CD8-positive, alpha-beta memory T cell (primary cell): Measurements from ENCODE around the gene OTOP3. TPM values are rescaled to one million over a fixed set of nuclear protein-coding genes. Genes with fewer than 3 reads are reported as not detected.

Experiments used
- CTCF ChIA-PET: fragments of 350-600 bp; sonication (Branson Sonifier 250); formaldehyde crosslinking; loops from one replicate; lab custom pipeline; 2021; ENCODE audit warnings: antibody characterized with exemption; lab: Charles Lee
- POLR2A ChIA-PET: fragments of 350-600 bp; sonication (Branson Sonifier 250); formaldehyde crosslinking; loops from one replicate; lab custom pipeline; 2021; ENCODE audit warnings: antibody characterized with exemption; lab: Charles Lee
- DNase-seq, 5 donors: peaks; one replicate each; pipeline versions ENCODE4 v3.0.0 to v3.0.0-alpha.2; 2020 to 2022; ENCODE audit warnings: mixed read lengths in 1 of 5
- H3K27ac ChIP-seq: one replicate; pipeline ENCODE4 v1.7.0; 2013; ENCODE audit warnings: low read depth, mild to moderate bottlenecking, low read length, moderate library complexity
- H3K27me3 ChIP-seq: 2 replicates; pipeline ENCODE4 v1.7.0; 2013; ENCODE audit warnings: low read length, mild to moderate bottlenecking; ENCODE audit not compliant: insufficient read depth, poor library complexity, severe bottlenecking
- H3K36me3 ChIP-seq: 2 replicates; pipeline ENCODE4 v1.7.0; 2013; ENCODE audit warnings: mild to moderate bottlenecking, low read length, moderate library complexity; ENCODE audit not compliant: insufficient read depth
- H3K4me1 ChIP-seq: 2 replicates; pipeline ENCODE4 v1.7.0; 2013; ENCODE audit warnings: mild to moderate bottlenecking, low read length, moderate library complexity; ENCODE audit not compliant: insufficient read depth
- H3K4me3 ChIP-seq: 2 replicates; pipeline ENCODE4 v1.7.0; 2013; ENCODE audit warnings: mild to moderate bottlenecking, low read length
- H3K9me3 ChIP-seq: 2 replicates; pipeline ENCODE4 v1.7.0; 2013; ENCODE audit warnings: mild to moderate bottlenecking, low read length
- H3K27ac Mint-ChIP-seq, 8 donors: one replicate each; pipeline ENCODE4 v1.8.0; 2020 to 2021; ENCODE audit warnings: mixed read lengths in 8 of 8, mild to moderate bottlenecking in 6 of 8, inconsistent platforms in 3 of 8, moderate library complexity in 3 of 8
- H3K27me3 Mint-ChIP-seq, 2 donors: one replicate each; pipeline ENCODE4 v1.8.0; 2020 to 2021; ENCODE audit warnings: mixed read lengths in 2 of 2, mild to moderate bottlenecking in 1 of 2, moderate library complexity in 1 of 2
- H3K36me3 Mint-ChIP-seq, 3 donors: one replicate each; pipeline ENCODE4 v1.8.0; 2020 to 2021; ENCODE audit warnings: mixed read lengths in 3 of 3, inconsistent platforms in 1 of 3, mild to moderate bottlenecking in 1 of 3
- H3K4me1 Mint-ChIP-seq, 3 donors: one replicate each; pipeline ENCODE4 v1.8.0; 2020 to 2021; ENCODE audit warnings: mixed read lengths in 3 of 3, inconsistent platforms in 1 of 3, mild to moderate bottlenecking in 1 of 3
- H3K4me3 Mint-ChIP-seq, 7 donors: one replicate each; pipeline ENCODE4 v1.8.0; 2020 to 2021; ENCODE audit warnings: mixed read lengths in 7 of 7, mild to moderate bottlenecking in 6 of 7, moderate library complexity in 4 of 7, inconsistent platforms in 2 of 7
- H3K9me3 Mint-ChIP-seq, 5 donors: one replicate each; pipeline ENCODE4 v1.8.0; 2020 to 2022; ENCODE audit warnings: mixed read lengths in 5 of 5, mild to moderate bottlenecking in 3 of 5, moderate library complexity in 2 of 5, inconsistent platforms in 1 of 5
- polyA plus RNA-seq: library from polyadenylated mRNA; unstranded; fragments of 300-500 nt; fragmentation: Illumina TruSeq; gene quantifications from one replicate; pipeline ENCODE4 v1.2.3, GENCODE V29; 2021
- total RNA-seq, 2 experiments: library from RNA; stranded (reverse); gene quantifications; one replicate each; pipeline ENCODE4 v1.2.3, GENCODE V29; 2021

The OTOP3 gene
- total and polyA plus RNA-seq, 3 experiments from 2014 or later, result not detected

DNA sequence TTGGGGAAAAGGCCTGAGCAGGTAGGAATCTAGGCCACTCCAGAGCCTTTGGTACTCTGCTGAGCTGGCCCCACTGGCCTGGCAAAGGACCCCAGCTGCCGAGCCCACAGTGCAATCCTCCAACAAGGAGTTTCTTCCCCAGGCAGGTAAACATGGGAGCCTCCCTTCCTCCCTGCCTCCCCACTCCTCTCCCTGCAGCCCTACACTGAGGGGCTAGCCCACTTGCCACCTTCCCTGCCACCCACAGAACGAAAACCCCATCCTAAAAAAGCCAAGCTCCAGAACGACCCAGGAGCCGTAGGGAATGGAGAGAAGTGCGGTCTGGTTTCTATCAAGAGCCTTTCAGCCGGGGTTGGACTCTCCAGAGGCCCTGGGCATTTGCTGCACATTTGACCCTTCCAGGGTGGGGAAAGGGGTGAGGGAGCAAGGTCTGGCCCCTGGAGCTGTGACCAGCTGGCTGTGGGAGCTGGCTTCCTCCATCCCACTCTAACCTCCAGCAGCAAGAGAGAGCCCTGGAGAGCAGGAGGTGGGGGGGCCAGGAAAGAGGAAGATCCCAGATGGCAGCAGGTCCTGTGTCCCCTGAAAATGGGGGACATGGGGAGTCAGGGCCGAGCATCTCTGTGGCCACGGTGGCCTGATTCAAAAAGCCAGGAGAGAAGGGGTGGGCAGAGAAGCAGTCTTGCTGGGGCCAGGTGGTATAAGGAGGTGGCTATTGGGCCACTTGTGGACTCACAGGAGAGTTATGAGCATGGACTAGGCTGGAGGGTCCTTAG lies 35.6 kb downstream of the OTOP3 start:
- Mint-ChIP-seq H3K4me1 (peaks cover 5 to 20% (median 6%) of the 10 kb centered on the region in 3 donors), H3K4me3 (peak overlapping the region; percentile 59 to 89 (median 69)), H3K9me3 (no peaks in the 10 kb centered on the region), H3K27ac (peak overlapping the region in 3 of 8 donors; percentile 4 to 72 (median 29)), H3K27me3 (peaks cover 4 to 19% of the 10 kb centered on the region in 2 donors), H3K36me3 (peaks cover 0 to 1% (median 0%) of the 10 kb centered on the region in 3 donors)
- Histone ChIP-seq H3K36me3 (no peaks in the 10 kb centered on the region), H3K4me1 (peaks cover 13% of the 10 kb centered on the region), H3K27me3 (peaks cover 8% of the 10 kb centered on the region), H3K9me3 (no peaks in the 10 kb centered on the region), H3K27ac (no peak overlapping the region), H3K4me3 (no peak overlapping the region)
- DNase-seq, result no peak
- POLR2A ChIA-PET, result interaction anchor here (0.6 kb wide), 1 partner anchor 201 kb away, joined by 3 read pairs; no protein-coding TSS in a partner anchor
- CTCF ChIA-PET, result interaction anchor here (1.0 to 8.4 kb wide), 7 partner anchors 11 to 318 kb away, joined by 3 to 84 read pairs (median 6); partner anchors contain the start of genes CDR2L, MRPL58 and SLC25A19

DNA sequence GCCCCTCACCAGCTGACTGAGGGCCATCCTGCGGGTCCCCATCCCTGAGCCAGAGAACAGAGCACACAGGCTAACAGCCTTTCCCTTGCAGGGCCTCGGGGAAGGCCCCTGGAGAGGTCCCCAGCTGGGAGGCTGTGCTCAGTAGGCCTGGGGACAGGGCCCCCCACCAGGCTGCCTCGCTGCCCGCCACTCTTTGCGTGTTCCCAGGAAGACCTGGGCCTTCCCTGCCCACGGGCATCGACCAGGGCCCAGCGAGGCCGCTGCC lies 36.1 kb downstream of the OTOP3 start:
- H3K36me3 ChIP-seq, result no peaks in the 10 kb centered on the region
- peak overlapping the region; percentile 59 to 89 (median 68) for H3K4me3 Mint-ChIP-seq
- ChIA-PET POLR2A (interaction anchor here (0.5 to 0.6 kb wide), 2 partner anchors 125 to 200 kb away, joined by 3 read pairs; no protein-coding TSS in a partner anchor), CTCF (interaction anchor here (1.0 to 8.4 kb wide), 7 partner anchors 12 to 318 kb away, joined by 3 to 84 read pairs (median 6); partner anchors contain the start of genes CDR2L, MRPL58 and SLC25A19)
- H3K27ac ChIP-seq, result no peak overlapping the region
- H3K4me1 Mint-ChIP-seq, result peaks cover 5 to 20% (median 6%) of the 10 kb centered on the region in 3 donors
- peaks cover 8% of the 10 kb centered on the region for H3K27me3 ChIP-seq
- no peaks in the 10 kb centered on the region for H3K9me3 Mint-ChIP-seq
- H3K4me3 ChIP-seq, result no peak overlapping the region
- peaks cover 13% of the 10 kb centered on the region for H3K4me1 ChIP-seq
- H3K27me3 Mint-ChIP-seq, result peaks cover 4 to 21% of the 10 kb centered on the region in 2 donors
- no peaks in the 10 kb centered on the region for H3K9me3 ChIP-seq
- H3K36me3 Mint-ChIP-seq, result peaks cover 0 to 1% (median 0%) of the 10 kb centered on the region in 3 donors
- DNase-seq, result no peak
- H3K27ac Mint-ChIP-seq, result no peak overlapping the region

DNA sequence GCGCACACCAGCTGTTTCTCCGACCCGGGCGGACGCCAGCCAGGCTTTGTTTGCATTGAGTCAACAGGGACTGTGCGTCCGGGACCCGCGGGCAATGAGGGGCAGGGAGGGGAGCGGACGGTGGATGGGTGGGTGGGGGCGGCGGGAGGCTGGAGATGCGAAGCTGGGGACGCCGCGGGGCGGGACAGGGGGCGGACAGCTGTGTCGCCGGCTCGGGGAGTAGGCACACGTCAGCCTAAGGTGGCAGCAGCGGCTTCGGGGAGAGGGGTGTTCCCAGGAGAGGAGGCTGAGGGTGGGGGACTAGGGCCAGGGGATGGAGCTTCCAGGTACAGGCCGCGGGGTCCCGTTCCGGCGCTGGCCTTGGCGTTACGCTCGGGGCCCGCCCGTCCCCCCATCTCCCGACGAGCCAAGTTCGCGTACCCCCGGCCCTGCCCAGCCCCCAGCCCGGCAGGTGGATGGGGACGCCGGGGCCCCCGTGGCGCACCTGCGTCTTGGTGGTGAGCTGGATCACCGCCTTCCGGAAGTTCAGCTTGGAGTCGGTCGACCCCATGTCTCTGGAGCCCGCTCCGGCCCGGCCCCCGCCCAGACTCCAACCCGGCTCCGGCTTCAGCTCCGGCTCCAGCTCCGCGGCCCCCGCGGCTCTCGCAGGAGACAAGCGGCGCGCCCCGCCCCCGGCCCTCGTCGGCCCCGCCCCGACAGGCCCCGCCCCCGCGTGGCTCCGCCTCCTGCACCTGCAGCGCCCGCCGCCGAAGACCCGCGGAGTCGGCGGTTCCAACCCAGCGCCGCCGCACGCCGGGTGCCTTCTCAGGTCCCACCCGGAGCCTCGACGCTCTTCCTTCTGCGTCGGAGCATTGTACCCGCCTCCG lies 36.6 kb downstream of the OTOP3 start, which contains the start of gene HID1:
HID1 (minus strand) TSS at position 653 of the 866 bp plus-strand sequence; CDS start at position 550, 103 bp downstream.
- Mint-ChIP-seq H3K9me3 (no peaks in the 10 kb centered on the region), H3K36me3 (peaks cover 0 to 1% (median 0%) of the 10 kb centered on the region in 3 donors), H3K4me1 (peaks cover 5 to 20% (median 6%) of the 10 kb centered on the region in 3 donors), H3K4me3 (peak within 1 kb of the TSS; percentile 79 to 90 (median 84)), H3K27ac (peak within 1 kb of the TSS in 5 of 8 donors; percentile 48 to 88 (median 68)), H3K27me3 (peaks cover 4 to 22% of the 10 kb centered on the region in 2 donors)
- Histone ChIP-seq H3K4me1 (peaks cover 13% of the 10 kb centered on the region), H3K27me3 (peaks cover 8% of the 10 kb centered on the region), H3K36me3 (no peaks in the 10 kb centered on the region), H3K9me3 (no peaks in the 10 kb centered on the region), H3K27ac (no peak within 1 kb of the TSS), H3K4me3 (peak within 1 kb of the TSS; percentile 64)
- ChIA-PET POLR2A (interaction anchor here (0.5 to 1.6 kb wide), 3 partner anchors 11 to 124 kb away, joined by 3 to 6 read pairs (median 6); partner anchors contain the start of gene MRPL58), CTCF (interaction anchor here (0.6 to 8.4 kb wide), 8 partner anchors 12 to 317 kb away, joined by 3 to 84 read pairs (median 4); partner anchors contain the start of genes CDR2L, MRPL58 and SLC25A19)
- DNase-seq, result peak; percentile 69 to 87 (median 77)

- no peaks in the 10 kb centered on the region for H3K36me3 ChIP-seq
- POLR2A ChIA-PET, result interaction anchor here (1.4 to 1.6 kb wide), 2 partner anchors 11 to 39 kb away, joined by 6 read pairs; partner anchors contain the start of gene MRPL58
- DNase-seq, result no peak
- H3K27ac ChIP-seq, result no peak overlapping the region
- CTCF ChIA-PET, result interaction anchor here (1.2 to 8.4 kb wide), 5 partner anchors 13 to 228 kb away, joined by 3 to 84 read pairs (median 7); partner anchors contain the start of genes CDR2L and MRPL58
- Mint-ChIP-seq H3K27me3 (peaks cover 4 to 22% of the 10 kb centered on the region in 2 donors), H3K4me3 (peak overlapping the region; percentile 79 to 90 (median 84)), H3K9me3 (no peaks in the 10 kb centered on the region), H3K4me1 (peaks cover 5 to 20% (median 6%) of the 10 kb centered on the region in 3 donors), H3K36me3 (peaks cover 0 to 1% (median 0%) of the 10 kb centered on the region in 3 donors), H3K27ac (peak overlapping the region in 5 of 8 donors; percentile 48 to 88 (median 68))
- H3K4me3 ChIP-seq, result peak overlapping the region; percentile 64
- peaks cover 13% of the 10 kb centered on the region for H3K4me1 ChIP-seq
- no peaks in the 10 kb centered on the region for H3K9me3 ChIP-seq
- peaks cover 10% of the 10 kb centered on the region for H3K27me3 ChIP-seq
Measured at GRCh38 chr17:74972973-74973328, 37.3 kb downstream of the OTOP3 start.

- Histone ChIP-seq H3K27me3 (peaks cover 11% of the 10 kb centered on the region), H3K36me3 (no peaks in the 10 kb centered on the region), H3K4me1 (peaks cover 17% of the 10 kb centered on the region), H3K9me3 (no peaks in the 10 kb centered on the region), H3K4me3 (no peak overlapping the region), H3K27ac (no peak overlapping the region)
- Mint-ChIP-seq H3K27ac (no peak overlapping the region), H3K9me3 (no peaks in the 10 kb centered on the region), H3K27me3 (peaks cover 5 to 22% of the 10 kb centered on the region in 2 donors), H3K36me3 (peaks cover 0 to 1% (median 0%) of the 10 kb centered on the region in 3 donors), H3K4me3 (no peak overlapping the region), H3K4me1 (peaks cover 6 to 17% (median 8%) of the 10 kb centered on the region in 3 donors)
- ChIA-PET POLR2A (interaction anchor here (0.9 kb wide), 1 partner anchor 58 kb away, joined by 3 read pairs; no protein-coding TSS in a partner anchor), CTCF (interaction anchor here (0.7 to 8.4 kb wide), 3 partner anchors 16 to 37 kb away, joined by 3 to 84 read pairs (median 3); partner anchors contain the start of gene MRPL58)
- no peak for DNase-seq
Measured at GRCh38 chr17:74975943-74976342, 40.2 kb downstream of the OTOP3 start.

GRCh38 chr17:74977802-74978201 lies 42.1 kb downstream of the OTOP3 start:
- H3K36me3 Mint-ChIP-seq, result peaks cover 0 to 1% (median 0%) of the 10 kb centered on the region in 3 donors
- Histone ChIP-seq H3K9me3 (no peaks in the 10 kb centered on the region), H3K36me3 (no peaks in the 10 kb centered on the region), H3K4me3 (no peak overlapping the region), H3K27me3 (peaks cover 11% of the 10 kb centered on the region), H3K4me1 (peaks cover 20% of the 10 kb centered on the region), H3K27ac (no peak overlapping the region)
- ChIA-PET CTCF (interaction anchor here (3.7 kb wide), 1 partner anchor 17 kb away, joined by 12 read pairs; no protein-coding TSS in a partner anchor), POLR2A (no interaction called here)
- H3K27ac Mint-ChIP-seq, result no peak overlapping the region
- DNase-seq, result no peak
- peaks cover 16 to 22% (median 18%) of the 10 kb centered on the region in 3 donors for H3K4me1 Mint-ChIP-seq
- H3K27me3 Mint-ChIP-seq, result peaks cover 7 to 22% of the 10 kb centered on the region in 2 donors
- peak overlapping the region in 1 of 7 donors; percentile 48 for H3K4me3 Mint-ChIP-seq
- H3K9me3 Mint-ChIP-seq, result no peaks in the 10 kb centered on the region

- Mint-ChIP-seq H3K27me3 (peaks cover 7 to 18% of the 10 kb centered on the region in 2 donors), H3K4me1 (peaks cover 12 to 19% (median 14%) of the 10 kb centered on the region in 3 donors), H3K36me3 (no peaks in the 10 kb centered on the region), H3K27ac (no peak overlapping the region), H3K4me3 (no peak overlapping the region), H3K9me3 (no peaks in the 10 kb centered on the region)
- CTCF ChIA-PET, result interaction anchor here (3.7 kb wide), 1 partner anchor 17 kb away, joined by 12 read pairs; no protein-coding TSS in a partner anchor
- Histone ChIP-seq H3K9me3 (no peaks in the 10 kb centered on the region), H3K4me3 (no peak overlapping the region), H3K27ac (no peak overlapping the region), H3K4me1 (peaks cover 16% of the 10 kb centered on the region), H3K36me3 (no peaks in the 10 kb centered on the region), H3K27me3 (peaks cover 6% of the 10 kb centered on the region)
- POLR2A ChIA-PET, result interaction anchor here (0.6 kb wide), 1 partner anchor 312 kb away, joined by 3 read pairs; no protein-coding TSS in a partner anchor
- DNase-seq, result no peak
Measured at GRCh38 chr17:74978240-74978639, 42.5 kb downstream of the OTOP3 start.
